GM18519 (cell line): ENCODE results near the gene ABI3.
A peak's percentile ranks its signal among the peaks of the same experiment; 100 is the strongest.

Experiments
- ATAC-seq: cut with Tn5 transposase; IDR thresholded peaks from one replicate; pipeline ENCODE4 v1.9.1; 2021; ENCODE audit warnings: mild to moderate bottlenecking, moderate library complexity; ENCODE audit not compliant: unreplicated experiment, low FRiP score

ABI3 gene

DNA sequence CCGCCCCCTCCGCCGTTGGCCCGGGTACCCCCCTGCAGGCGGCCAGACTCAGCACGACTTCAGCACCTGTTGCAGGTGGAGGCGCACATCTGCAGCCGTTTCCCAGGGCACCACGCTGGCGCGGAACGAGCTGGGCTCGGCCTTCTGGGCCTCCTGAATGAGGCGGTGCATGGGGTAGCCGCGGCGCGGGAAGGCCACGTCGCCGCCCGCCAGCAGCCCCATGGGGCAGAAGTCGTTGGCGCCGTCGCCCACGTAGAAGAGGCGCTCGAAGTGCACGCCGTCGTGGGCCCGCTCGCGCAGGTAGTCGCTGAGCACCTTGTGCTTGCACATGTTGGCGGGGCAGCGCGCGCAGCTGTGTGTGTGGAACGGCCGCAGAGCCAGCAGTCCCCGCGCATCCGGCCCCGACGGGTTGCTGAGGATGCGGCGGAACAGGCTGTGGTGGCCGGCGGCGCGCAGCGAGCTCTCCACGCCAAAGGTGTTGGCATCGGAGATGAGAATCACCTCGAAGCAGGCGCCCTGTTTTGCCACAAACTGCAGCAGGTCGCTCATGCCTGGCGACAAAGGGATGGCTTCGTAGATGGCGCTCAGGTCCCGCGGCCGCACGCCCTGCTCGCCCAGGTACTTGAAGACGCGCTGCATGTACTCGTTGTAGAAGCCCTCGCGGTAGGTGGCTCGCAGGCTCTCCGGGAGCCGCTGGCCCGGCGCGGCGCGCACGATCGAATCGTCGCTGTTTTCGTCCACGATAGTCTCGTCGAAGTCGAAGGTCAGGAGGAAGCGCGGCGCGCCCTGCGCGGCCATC, 13.9 kb downstream of the ABI3 start:
- no peak for ATAC-seq

DNA sequence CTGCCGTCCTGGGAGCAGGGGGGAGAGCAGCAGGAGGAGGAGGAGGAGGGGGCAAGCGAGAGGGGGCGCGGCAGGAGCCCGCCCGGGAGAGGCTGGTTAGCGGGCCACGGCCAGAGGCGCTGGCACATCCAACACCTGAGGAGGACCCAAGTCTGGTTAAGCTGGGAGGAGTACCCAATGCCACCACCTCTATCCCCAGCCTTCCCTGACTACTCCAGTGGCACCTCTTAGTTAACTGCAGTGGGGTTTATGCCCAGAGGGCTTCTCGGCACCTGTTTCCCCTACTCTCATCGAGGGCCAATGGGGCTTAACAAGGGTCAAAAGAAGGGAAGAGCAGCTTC, 14.5 kb downstream of the ABI3 start:
- no peak for ATAC-seq

- no peak for ATAC-seq
Measured at GRCh38 chr17:49225554-49226236, 15.2 kb downstream of the ABI3 start.

- no peak for ATAC-seq
Measured at GRCh38 chr17:49226771-49227435, 16.4 kb downstream of the ABI3 start.

DNA sequence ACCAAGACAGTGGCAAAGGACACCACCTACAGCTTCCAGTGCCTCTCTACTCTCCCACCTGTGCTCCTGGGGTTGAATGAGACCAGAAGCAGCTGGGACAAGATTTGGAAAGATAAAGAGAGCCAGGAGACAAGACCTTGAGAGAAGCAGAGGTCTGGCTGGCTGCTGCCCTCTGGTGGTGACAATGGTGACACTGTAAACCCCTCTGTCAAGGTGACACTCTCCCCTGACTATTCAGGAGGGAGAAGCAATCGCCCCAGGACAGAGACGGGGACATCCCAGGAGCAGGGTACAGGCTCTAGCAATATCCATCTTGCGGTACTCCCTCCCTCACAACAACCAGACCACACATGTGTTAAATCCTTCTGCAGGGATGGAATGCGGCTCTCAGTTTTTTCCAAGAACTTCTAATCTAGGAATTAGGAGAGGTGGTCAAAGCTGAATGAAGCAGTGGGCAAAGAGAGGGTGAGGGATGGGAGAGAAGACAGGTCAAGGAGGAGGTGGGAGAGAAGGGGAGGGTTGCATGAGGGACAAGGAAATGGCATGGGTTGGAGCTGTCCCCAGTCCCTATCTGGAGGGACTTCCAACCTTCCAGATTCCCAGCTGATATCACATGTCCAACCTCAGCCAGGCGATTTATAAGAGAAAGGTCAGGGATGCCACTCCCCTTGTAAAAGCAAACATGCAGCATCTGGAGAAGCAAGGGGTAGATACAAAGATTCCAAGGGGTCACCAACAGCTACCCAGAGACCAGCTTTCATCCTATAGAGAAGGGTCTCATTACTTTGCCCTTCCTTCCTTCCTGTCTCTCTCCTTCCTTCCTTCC, 17.1 kb downstream of the ABI3 start:
- ATAC-seq: no peak

DNA sequence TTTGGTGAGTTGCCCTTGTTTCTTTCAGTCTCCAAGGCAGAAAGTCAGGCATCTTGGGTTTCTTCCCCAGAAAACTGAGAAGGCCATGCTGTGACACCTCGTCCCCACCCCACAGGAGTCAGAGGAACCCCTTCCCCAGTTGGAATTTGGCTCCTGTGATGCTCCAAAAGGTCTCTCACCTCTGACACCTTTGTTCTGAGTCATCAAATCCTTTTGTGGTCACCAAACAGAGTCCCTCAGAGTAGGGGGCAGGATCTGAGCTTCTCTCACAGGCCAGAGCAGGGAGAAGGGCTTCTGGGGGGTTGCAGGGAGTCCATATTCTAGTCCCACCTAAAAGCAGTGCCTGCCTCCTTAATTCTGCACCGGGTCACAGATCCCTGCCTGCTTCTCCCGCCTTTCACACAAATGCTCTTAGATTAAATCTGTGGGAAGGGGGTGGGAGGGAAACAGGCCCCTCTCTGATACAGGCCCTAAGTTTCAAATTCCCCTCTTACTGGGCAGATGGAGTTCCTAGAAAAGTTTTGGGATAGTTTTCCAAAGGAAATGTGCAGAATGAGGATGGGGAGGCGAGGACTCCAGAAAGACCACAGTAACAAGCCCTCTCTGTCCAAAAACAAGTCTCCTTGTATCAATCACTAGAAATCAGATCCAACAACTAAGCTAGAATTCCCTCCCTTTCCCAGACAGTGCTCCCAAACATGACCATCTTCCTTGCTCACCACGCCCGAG, 18.7 kb downstream of the ABI3 start:
- no peak for ATAC-seq

- no peak for ATAC-seq
Measured at GRCh38 chr17:49229805-49230600, 19.5 kb downstream of the ABI3 start.

DNA sequence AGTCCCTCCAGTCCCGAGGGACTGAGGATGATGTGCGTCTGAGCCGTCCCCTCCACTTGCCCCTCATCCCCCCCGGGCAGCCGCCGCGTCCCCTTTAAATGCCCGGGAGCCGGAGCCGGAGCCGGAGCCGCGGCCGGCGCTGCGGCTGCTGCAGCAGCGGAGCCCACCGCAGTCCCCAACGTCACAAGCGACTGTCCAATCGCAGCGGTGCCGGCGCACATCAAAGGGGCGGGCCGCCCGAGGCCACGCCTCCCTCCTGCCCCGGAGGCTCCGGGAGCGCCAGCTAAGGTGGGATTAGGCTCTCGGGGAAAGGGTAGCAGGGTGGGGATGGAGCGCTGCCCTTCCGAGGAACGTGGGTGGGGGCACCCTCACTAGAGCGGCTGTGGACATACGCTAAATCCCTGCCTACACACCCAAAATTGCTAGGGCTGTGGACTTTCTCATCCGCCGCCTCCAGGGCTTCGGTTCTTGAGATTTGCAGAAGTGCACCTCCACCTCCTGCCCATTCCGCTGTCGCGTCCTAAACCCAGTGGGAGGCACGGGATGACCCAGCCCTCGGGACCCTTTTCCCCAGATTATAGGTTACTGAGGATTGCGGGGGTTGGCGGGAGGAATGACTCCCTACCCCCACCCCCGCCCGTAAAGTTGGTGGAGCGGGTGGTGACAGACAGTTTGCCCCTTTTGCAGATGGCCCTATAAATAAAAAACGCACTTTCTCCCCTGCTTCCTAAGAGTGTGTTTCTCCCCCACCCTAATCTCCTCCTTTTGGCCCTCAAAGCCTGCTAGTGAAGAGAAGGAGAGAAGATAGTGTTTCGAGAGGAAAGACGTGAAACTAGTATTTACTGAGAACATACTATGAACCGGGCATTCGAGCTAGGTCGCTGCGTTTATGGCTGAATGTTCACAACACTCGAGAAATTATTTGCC, 20.4 kb downstream of the ABI3 start, which contains the start of gene PHOSPHO1:
TSS of gene PHOSPHO1 (minus strand) at position 152 of the 927 bp plus-strand sequence. CDS start 4,096 bp downstream, outside the sequence.
- peak; percentile 74 for ATAC-seq

- ATAC-seq: no peak
Measured at GRCh38 chr17:49231563-49231894, 21.0 kb downstream of the ABI3 start.

- ATAC-seq: no peak
Measured at GRCh38 chr17:49234509-49235080, 24.1 kb downstream of the ABI3 start.

DNA sequence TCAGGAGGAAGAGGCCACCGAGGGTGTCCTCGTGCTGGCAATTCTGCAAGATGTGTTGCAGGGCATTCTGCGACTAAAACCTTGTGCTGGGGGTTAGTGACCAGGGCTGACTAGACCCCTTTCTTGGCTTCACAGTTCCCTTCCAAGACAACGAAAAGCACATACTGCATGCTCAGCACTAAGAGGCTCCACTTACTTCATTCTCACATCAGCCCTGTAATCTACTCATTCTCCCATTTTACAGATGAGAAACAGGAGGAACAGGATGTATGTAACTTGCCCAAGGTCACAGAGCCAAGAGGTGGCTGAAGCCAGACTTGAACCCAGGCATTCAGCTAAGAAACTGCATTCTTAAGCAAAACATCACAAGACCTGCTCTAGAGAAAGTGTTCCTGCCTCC, 25.4 kb downstream of the ABI3 start:
- no peak for ATAC-seq

- ATAC-seq: no peak
Measured at GRCh38 chr17:49239963-49240362, 29.5 kb downstream of the ABI3 start.

DNA sequence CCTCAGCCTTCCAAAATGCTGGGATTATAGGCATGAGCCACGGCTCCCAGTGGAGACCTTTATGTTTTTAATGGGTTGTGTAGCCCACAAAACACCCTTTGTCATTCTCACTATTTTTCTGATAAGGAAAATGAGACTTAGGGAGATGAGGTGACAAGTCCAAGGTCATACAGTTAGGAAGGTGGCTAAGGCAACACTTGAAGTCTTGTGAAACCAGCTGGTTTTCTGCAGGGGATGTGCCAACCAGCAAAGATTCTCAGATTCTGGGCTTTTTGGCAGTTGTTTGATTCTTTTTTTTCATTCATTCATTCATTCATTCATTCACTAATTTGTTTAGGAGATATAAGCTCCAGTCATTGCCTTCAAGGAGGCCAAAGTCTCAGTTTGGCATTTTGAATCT, 30.1 kb downstream of the ABI3 start:
- ATAC-seq: no peak

GRCh38 chr17:49241040-49241439, 30.5 kb downstream of the ABI3 start:
- ATAC-seq: no peak

- no peak for ATAC-seq
Measured at GRCh38 chr17:49241692-49242397, 31.3 kb downstream of the ABI3 start.

DNA sequence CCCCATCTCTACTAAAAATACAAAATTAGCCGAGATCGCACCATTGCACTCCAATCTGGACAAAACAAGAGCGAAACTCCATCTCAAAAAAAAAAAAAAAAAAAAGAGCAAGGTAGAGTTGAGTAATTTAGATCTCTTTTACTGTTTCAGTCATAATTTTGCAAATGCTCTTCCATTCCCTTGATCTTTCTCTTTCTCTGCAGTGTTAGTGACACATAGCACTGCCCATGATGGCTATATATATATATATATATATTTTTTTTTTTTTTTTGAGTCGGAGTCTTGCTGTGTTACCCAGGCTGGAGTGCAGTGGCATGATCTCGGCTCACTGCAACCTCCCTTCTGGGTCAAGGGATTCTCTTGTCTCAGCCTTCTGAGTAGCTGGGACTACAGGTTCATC, 32.3 kb downstream of the ABI3 start:
- ATAC-seq: no peak

- ATAC-seq: no peak
Measured at GRCh38 chr17:49244839-49245238, 34.3 kb downstream of the ABI3 start.
